Right lung (tissue), 5 donors: ENCODE measurements around the gene ZNF532. TPM values are rescaled to one million over a fixed set of nuclear protein-coding genes. Genes with fewer than 3 reads are reported as not detected.
"Not testable (repeated sequence)": the region's sequence is repeated elsewhere in the genome, so short reads cannot be mapped to it uniquely, and the experiment has no call there.

Experiments used
- DNase-seq, 2 donors: peaks; one replicate each; pipeline ENCODE4 v3.0.0-alpha.2; 2013
- polyA plus RNA-seq, 5 donors: library from polyadenylated mRNA; unstranded; fragments of 120-200 nt; gene quantifications; one replicate each; pipeline versions ENCODE4 v1.2.1 to v1.2.3, GENCODE V29; 2013; ENCODE audit warnings: inconsistent platforms in 1 of 5, low replicate concordance in 1 of 5; ENCODE audit not compliant: insufficient read length in 5 of 5, insufficient read depth in 1 of 5

The ZNF532 gene
- polyA plus RNA-seq, 5 donors: 106 to 145 (median 144) TPM

GRCh38 chr18:58998401-58999203, 133.9 kb downstream of the ZNF532 start:
- no peak for DNase-seq

GRCh38 chr18:59001166-59001565, 136.5 kb downstream of the ZNF532 start:
- no peak for DNase-seq

- no peak for DNase-seq
Observed at GRCh38 chr18:59001721-59002120, 137.0 kb downstream of the ZNF532 start.

GRCh38 chr18:59002974-59003594, 138.4 kb downstream of the ZNF532 start:
- no peak for DNase-seq

- peak in 1 of 2 donors; percentile 36 for DNase-seq
Observed at GRCh38 chr18:59005262-59005661, 140.6 kb downstream of the ZNF532 start.

GRCh38 chr18:59006461-59007067, 141.9 kb downstream of the ZNF532 start:
- DNase-seq: no peak

GRCh38 chr18:59008302-59008974, 143.8 kb downstream of the ZNF532 start:
- DNase-seq: no peak

- no peak for DNase-seq
Observed at GRCh38 chr18:59009846-59010245, 145.2 kb downstream of the ZNF532 start.

- no peak for DNase-seq
Observed at GRCh38 chr18:59011289-59011688, 146.6 kb downstream of the ZNF532 start.

GRCh38 chr18:59011786-59012185, 147.1 kb downstream of the ZNF532 start:
- DNase-seq: no peak

- no peak for DNase-seq
Observed at GRCh38 chr18:59012815-59013705, 148.4 kb downstream of the ZNF532 start.

- no peak for DNase-seq
Observed at GRCh38 chr18:59013744-59014143, 149.1 kb downstream of the ZNF532 start.

GRCh38 chr18:59015531-59016152, 151.0 kb downstream of the ZNF532 start:
- DNase-seq: no peak

- no peak for DNase-seq
Observed at GRCh38 chr18:59021500-59021899, 156.8 kb downstream of the ZNF532 start.

GRCh38 chr18:59022167-59022945, 157.7 kb downstream of the ZNF532 start:
- no peak for DNase-seq

- no peak for DNase-seq
Observed at GRCh38 chr18:59024829-59025228, 160.2 kb downstream of the ZNF532 start.

- DNase-seq: not testable (repeated sequence)
Observed at GRCh38 chr18:59025532-59025931, 160.9 kb downstream of the ZNF532 start.

GRCh38 chr18:59026364-59026763, 161.7 kb downstream of the ZNF532 start:
- no peak for DNase-seq

GRCh38 chr18:59026831-59027410, 162.2 kb downstream of the ZNF532 start:
- DNase-seq: no peak
